DND-41 (cell line): Measurements from ENCODE around the gene DUSP2.

Source experiments
- ATAC-seq: fragments of 200-7000 bp; cut with Tn5 transposase; 3 replicates; pipeline ENCODE4 v1.9.1; 2021; ENCODE audit warnings: low read depth; ENCODE audit not compliant: insufficient read depth
- DNase-seq: peaks from one replicate; pipeline ENCODE4 v3.0.0-alpha.2; 2020
- H2AFZ ChIP-seq: 2 replicates; pipeline ENCODE4 v1.6.0; 2012; ENCODE audit warnings: low read depth, low read length
- H3K27ac ChIP-seq: 2 replicates; pipeline ENCODE4 v1.5.1; 2012; ENCODE audit warnings: low read length, inconsistent platforms
- H3K27me3 ChIP-seq: fragments of 200-600 bp; sonication (generic); 2 replicates; pipeline ENCODE4 v1.6.0; 2012; ENCODE audit warnings: low read length, mild to moderate bottlenecking, inconsistent platforms; ENCODE audit not compliant: insufficient read depth, poor library complexity
- H3K36me3 ChIP-seq: 2 replicates; pipeline ENCODE4 v1.5.1; 2012; ENCODE audit warnings: low read length, inconsistent platforms; ENCODE audit not compliant: insufficient read depth
- H3K4me1 ChIP-seq: 2 replicates; pipeline ENCODE4 v1.5.1; 2012; ENCODE audit warnings: mild to moderate bottlenecking, low read length; ENCODE audit not compliant: insufficient read depth
- H3K4me2 ChIP-seq: 2 replicates; pipeline ENCODE4 v1.6.0; 2012; ENCODE audit warnings: mild to moderate bottlenecking, moderate library complexity, low read length, inconsistent platforms; ENCODE audit not compliant: insufficient read depth
- H3K4me3 ChIP-seq, 2 experiments: fragments of 200-600 bp in 1 of 2; shearing (Covaris generic) in 1 of 2; 2 replicates each; pipeline ENCODE4 v1.5.1; 2012 to 2016; ENCODE audit warnings: inconsistent platforms in 2 of 2, low read length in 2 of 2, mild to moderate bottlenecking in 2 of 2, low read depth in 1 of 2, moderate library complexity in 1 of 2
- H3K79me2 ChIP-seq: 2 replicates; pipeline ENCODE4 v1.6.0; 2012; ENCODE audit warnings: low read length, inconsistent platforms; ENCODE audit not compliant: insufficient read depth
- H3K9ac ChIP-seq: 2 replicates; pipeline ENCODE4 v1.6.0; 2012; ENCODE audit warnings: low read depth, mild to moderate bottlenecking, inconsistent platforms, low read length, moderate library complexity
- H3K9me3 ChIP-seq: 2 replicates; pipeline ENCODE4 v1.5.1; 2012; ENCODE audit warnings: low read length, moderate library complexity, mild to moderate bottlenecking, inconsistent platforms; ENCODE audit not compliant: insufficient read depth, severe bottlenecking
- H4K20me1 ChIP-seq: 2 replicates; pipeline ENCODE4 v1.6.0; 2012; ENCODE audit warnings: low read length; ENCODE audit not compliant: insufficient read depth
- EZH2 ChIP-seq: IDR thresholded peaks from 3 replicates; pipeline ENCODE4 v1.6.1; 2012; ENCODE audit warnings: borderline replicate concordance, low read depth, mild to moderate bottlenecking, moderate library complexity, low read length, inconsistent platforms; ENCODE audit not compliant: severe bottlenecking
- TF ChIP-seq, protein P1 (sequence below): IDR thresholded peaks from 2 replicates; pipeline ENCODE4 v1.5.1; 2012; ENCODE audit warnings: borderline replicate concordance, low read length, moderate library complexity, mild to moderate bottlenecking; ENCODE audit not compliant: poor library complexity, severe bottlenecking; ENCODE audit errors: extremely low read depth

Gene DUSP2

DNA sequence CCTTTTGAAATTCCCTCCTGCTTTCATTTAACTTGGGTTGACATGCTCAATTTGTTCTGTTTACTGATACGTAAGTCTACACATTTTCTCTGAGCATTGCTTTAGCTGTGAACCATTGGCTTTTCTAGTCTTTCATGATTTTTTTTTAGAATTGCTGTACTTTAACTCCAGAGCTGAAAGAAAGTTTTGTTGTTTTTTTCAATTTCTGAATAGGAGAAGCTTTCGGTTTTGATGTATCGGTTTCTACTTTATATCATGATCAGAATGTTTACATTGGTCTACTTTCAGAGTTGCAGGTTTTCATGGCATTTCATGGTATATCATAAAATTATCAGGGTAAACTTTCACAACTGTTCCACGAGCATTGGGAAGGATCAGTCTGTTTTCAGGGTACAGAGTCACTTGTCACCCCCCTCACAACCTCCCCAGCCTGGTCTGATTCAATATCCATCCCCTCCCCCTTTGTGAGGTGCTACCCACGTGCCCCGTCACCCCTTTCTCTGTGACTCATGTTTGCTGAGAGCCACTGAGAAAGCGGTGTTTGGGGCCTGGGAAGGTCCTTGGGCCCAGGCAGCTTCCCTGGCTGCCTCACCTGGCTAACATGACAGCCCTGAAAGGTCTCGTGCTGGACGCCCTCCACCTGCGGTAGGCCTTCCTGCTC lies 14.0 kb downstream of the DUSP2 start:
- no peak overlapping the region for H2AFZ ChIP-seq
- H3K9ac ChIP-seq = no peak overlapping the region
- TF ChIP-seq EZH2 = no peak
- TF ChIP-seq, protein P1, sequence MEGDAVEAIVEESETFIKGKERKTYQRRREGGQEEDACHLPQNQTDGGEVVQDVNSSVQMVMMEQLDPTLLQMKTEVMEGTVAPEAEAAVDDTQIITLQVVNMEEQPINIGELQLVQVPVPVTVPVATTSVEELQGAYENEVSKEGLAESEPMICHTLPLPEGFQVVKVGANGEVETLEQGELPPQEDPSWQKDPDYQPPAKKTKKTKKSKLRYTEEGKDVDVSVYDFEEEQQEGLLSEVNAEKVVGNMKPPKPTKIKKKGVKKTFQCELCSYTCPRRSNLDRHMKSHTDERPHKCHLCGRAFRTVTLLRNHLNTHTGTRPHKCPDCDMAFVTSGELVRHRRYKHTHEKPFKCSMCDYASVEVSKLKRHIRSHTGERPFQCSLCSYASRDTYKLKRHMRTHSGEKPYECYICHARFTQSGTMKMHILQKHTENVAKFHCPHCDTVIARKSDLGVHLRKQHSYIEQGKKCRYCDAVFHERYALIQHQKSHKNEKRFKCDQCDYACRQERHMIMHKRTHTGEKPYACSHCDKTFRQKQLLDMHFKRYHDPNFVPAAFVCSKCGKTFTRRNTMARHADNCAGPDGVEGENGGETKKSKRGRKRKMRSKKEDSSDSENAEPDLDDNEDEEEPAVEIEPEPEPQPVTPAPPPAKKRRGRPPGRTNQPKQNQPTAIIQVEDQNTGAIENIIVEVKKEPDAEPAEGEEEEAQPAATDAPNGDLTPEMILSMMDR = no peak

DNA sequence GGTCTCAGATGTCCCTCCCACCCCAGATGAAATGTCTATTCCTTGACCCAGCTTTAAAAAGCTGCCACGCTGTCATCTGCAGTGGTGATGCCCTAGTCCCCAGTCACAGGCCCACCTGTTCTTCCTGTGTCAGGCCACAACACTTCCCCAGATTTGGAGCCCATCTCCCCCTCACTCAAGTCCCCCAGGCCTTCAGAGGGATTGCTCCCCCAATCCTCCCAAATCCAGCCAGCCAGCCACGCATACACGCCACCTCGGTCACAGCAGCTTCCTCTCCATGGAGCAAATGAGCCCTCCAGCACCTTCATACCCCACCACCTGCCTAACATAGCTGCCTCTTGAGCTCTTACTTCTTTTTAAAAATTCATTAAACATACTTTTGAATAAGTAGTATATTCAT lies 14.8 kb downstream of the DUSP2 start:
- Histone ChIP-seq H3K27me3 (peaks cover 3% of the 10 kb centered on the region), H4K20me1 (0 out of 2 replicates have a peak, but pooled peaks cover 5% of the 10 kb centered on the region), H2AFZ (no peak overlapping the region), H3K4me2 (no peak overlapping the region), H3K36me3 (no peaks in the 10 kb centered on the region), H3K9me3 (no peaks in the 10 kb centered on the region), H3K79me2 (no peaks in the 10 kb centered on the region), H3K9ac (no peak overlapping the region), H3K27ac (no peak overlapping the region), H3K4me1 (no peaks in the 10 kb centered on the region), H3K4me3 (no peak overlapping the region)
- no peak for DNase-seq
- TF ChIP-seq, protein P1 = no peak
- no peak for TF ChIP-seq EZH2
- no peak; the same call in 2 of the 3 replicates for ATAC-seq

More for the DNA sequence above, 14.0 kb downstream of the DUSP2 start:
- H3K9me3 ChIP-seq = no peaks in the 10 kb centered on the region
- H3K27ac ChIP-seq = no peak overlapping the region
- H3K79me2 ChIP-seq = no peaks in the 10 kb centered on the region
- peaks cover 3% of the 10 kb centered on the region for H3K27me3 ChIP-seq
- H3K4me2 ChIP-seq = no peak overlapping the region
- no peaks in the 10 kb centered on the region for H3K36me3 ChIP-seq
- H3K4me3 ChIP-seq = no peak overlapping the region
- ATAC-seq (no peak), DNase-seq (no peak)
- 0 out of 2 replicates have a peak, but pooled peaks cover 5% of the 10 kb centered on the region for H4K20me1 ChIP-seq
- H3K4me1 ChIP-seq = no peaks in the 10 kb centered on the region

DNA sequence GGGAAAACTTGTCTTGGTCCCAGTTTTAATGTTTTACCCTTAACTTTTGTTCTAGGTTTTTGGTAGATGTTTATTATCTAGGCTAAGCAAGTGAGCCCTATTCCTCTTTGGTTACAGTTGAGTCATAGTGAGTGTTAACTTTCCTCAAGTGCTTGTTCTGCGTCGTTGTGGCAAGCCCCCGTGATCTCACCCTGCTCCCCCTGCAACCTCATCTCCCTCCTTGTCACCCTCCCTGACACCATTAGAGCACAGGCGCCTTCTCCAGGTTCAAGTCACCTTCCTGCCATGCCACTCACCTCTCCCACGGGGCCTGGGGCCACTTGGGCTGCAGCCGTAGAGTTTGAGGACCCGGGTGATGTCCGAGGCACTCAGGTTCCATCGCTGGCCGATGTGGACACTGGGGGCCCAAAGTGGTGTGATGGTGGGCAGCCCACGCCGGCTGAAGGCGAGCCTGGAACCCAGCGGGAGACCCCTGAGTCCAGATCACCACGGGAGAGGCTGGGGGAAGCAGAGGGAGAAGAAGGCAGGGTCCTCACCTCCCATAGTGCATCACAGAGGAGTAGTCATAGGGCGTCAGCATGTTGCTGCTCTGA lies 15.6 kb downstream of the DUSP2 start:
- Histone ChIP-seq H3K9me3 (no peaks in the 10 kb centered on the region), H3K9ac (no peak overlapping the region), H3K4me3 (no peak overlapping the region), H2AFZ (no peak overlapping the region), H3K79me2 (no peaks in the 10 kb centered on the region), H3K27me3 (peaks cover 3% of the 10 kb centered on the region), H3K4me1 (no peaks in the 10 kb centered on the region), H3K36me3 (no peaks in the 10 kb centered on the region), H3K27ac (no peak overlapping the region), H3K4me2 (no peak overlapping the region), H4K20me1 (0 out of 2 replicates have a peak, but pooled peaks cover 5% of the 10 kb centered on the region)
- DNase-seq = no peak
- no peak for ATAC-seq
- TF ChIP-seq, protein P1 = no peak
- TF ChIP-seq EZH2 = no peak
